ENCODE data around the gene CTDSPL.

Gene CTDSPL

GRCh38 chr3:37988931-37989525, 127.3 kb downstream of the CTDSPL start:
- DNase-seq (no peak), ATAC-seq (ENCODE audit: insufficient read depth, low read depth) (no peak)
- Histone ChIP-seq H2AFZ (ENCODE audit: low read depth, low read length) (no peak overlapping the region), H3K27ac (ENCODE audit: low read length) (no peak overlapping the region), H3K4me3 (ENCODE audit: low read depth in 1 of 2, low read length in 2 of 2) (no peak overlapping the region), H3K9me3 (ENCODE audit: insufficient read depth, low read length, severe bottlenecking) (no peaks in the 10 kb centered on the region), H3K36me3 (ENCODE audit: insufficient read depth, low read length) (peaks cover 9% of the 10 kb centered on the region), H3K4me2 (ENCODE audit: insufficient read depth, low read length) (no peak overlapping the region), H4K20me1 (ENCODE audit: insufficient read depth, low read length) (no peaks in the 10 kb centered on the region), H3K9ac (ENCODE audit: low read depth, low read length) (no peak overlapping the region), H3K4me1 (ENCODE audit: insufficient read depth, low read length) (peaks cover 10% of the 10 kb centered on the region), H3K27me3 (ENCODE audit: insufficient read depth, low read length, poor library complexity) (no peaks in the 10 kb centered on the region), H3K79me2 (ENCODE audit: insufficient read depth, low read length) (0 out of 2 replicates have a peak, but pooled peaks cover under 1% of the 10 kb centered on the region)
- no peak for TF ChIP-seq EZH2 (IDR thresholded peaks at IDR 0.05; ENCODE audit: borderline replicate concordance, low read depth, low read length, severe bottlenecking)
- TF ChIP-seq, protein P1, sequence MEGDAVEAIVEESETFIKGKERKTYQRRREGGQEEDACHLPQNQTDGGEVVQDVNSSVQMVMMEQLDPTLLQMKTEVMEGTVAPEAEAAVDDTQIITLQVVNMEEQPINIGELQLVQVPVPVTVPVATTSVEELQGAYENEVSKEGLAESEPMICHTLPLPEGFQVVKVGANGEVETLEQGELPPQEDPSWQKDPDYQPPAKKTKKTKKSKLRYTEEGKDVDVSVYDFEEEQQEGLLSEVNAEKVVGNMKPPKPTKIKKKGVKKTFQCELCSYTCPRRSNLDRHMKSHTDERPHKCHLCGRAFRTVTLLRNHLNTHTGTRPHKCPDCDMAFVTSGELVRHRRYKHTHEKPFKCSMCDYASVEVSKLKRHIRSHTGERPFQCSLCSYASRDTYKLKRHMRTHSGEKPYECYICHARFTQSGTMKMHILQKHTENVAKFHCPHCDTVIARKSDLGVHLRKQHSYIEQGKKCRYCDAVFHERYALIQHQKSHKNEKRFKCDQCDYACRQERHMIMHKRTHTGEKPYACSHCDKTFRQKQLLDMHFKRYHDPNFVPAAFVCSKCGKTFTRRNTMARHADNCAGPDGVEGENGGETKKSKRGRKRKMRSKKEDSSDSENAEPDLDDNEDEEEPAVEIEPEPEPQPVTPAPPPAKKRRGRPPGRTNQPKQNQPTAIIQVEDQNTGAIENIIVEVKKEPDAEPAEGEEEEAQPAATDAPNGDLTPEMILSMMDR (IDR thresholded peaks at IDR 0.05; ENCODE audit: borderline replicate concordance, extremely low read depth, low read length, poor library complexity, severe bottlenecking): no peak

- TF ChIP-seq, protein P1 (IDR thresholded peaks at IDR 0.05; ENCODE audit: borderline replicate concordance, extremely low read depth, low read length, poor library complexity, severe bottlenecking): no peak
- no peak for TF ChIP-seq EZH2 (IDR thresholded peaks at IDR 0.05; ENCODE audit: borderline replicate concordance, low read depth, low read length, severe bottlenecking)
- H3K4me1 ChIP-seq (ENCODE audit: insufficient read depth, low read length): peaks cover 15% of the 10 kb centered on the region
Measured at GRCh38 chr3:37989821-37990480, 128.3 kb downstream of the CTDSPL start.

GRCh38 chr3:37990527-37990926, 128.8 kb downstream of the CTDSPL start, which contains the start of gene VILL:
TSS of gene VILL (plus strand) at chr3:37990786. CDS start at chr3:37993673, 2,887 bp downstream.
- H3K27me3 ChIP-seq (ENCODE audit: insufficient read depth, low read length, poor library complexity): no peaks in the 10 kb centered on the region
- H3K36me3 ChIP-seq (ENCODE audit: insufficient read depth, low read length): peaks cover 4% of the 10 kb centered on the region
- TF ChIP-seq, protein P1 (IDR thresholded peaks at IDR 0.05; ENCODE audit: borderline replicate concordance, extremely low read depth, low read length, poor library complexity, severe bottlenecking): no peak
- no peak for TF ChIP-seq EZH2 (IDR thresholded peaks at IDR 0.05; ENCODE audit: borderline replicate concordance, low read depth, low read length, severe bottlenecking)
- no peak within 1 kb of the TSS for H3K4me3 ChIP-seq (ENCODE audit: low read depth in 1 of 2, low read length in 2 of 2)
- no peaks in the 10 kb centered on the region for H3K9me3 ChIP-seq (ENCODE audit: insufficient read depth, low read length, severe bottlenecking)
- peaks cover 21% of the 10 kb centered on the region for H3K4me1 ChIP-seq (ENCODE audit: insufficient read depth, low read length)
- DNase-seq (no peak), ATAC-seq (ENCODE audit: insufficient read depth, low read depth) (no peak)
- H3K4me2 ChIP-seq (ENCODE audit: insufficient read depth, low read length): no peak within 1 kb of the TSS
- no peak within 1 kb of the TSS for H3K27ac ChIP-seq (ENCODE audit: low read length)
- H4K20me1 ChIP-seq (ENCODE audit: insufficient read depth, low read length): no peaks in the 10 kb centered on the region
- H3K9ac ChIP-seq (ENCODE audit: low read depth, low read length): no peak within 1 kb of the TSS
- peaks cover 15% of the 10 kb centered on the region for H3K79me2 ChIP-seq (ENCODE audit: insufficient read depth, low read length)
- H2AFZ ChIP-seq (ENCODE audit: low read depth, low read length): no peak within 1 kb of the TSS

More at GRCh38 chr3:37989821-37990480, 128.3 kb downstream of the CTDSPL start:
- Histone ChIP-seq H3K36me3 (ENCODE audit: insufficient read depth, low read length) (peaks cover under 1% of the 10 kb centered on the region), H3K4me3 (ENCODE audit: low read depth in 1 of 2, low read length in 2 of 2) (no peak overlapping the region), H3K79me2 (ENCODE audit: insufficient read depth, low read length) (peaks cover 9% of the 10 kb centered on the region), H3K27me3 (ENCODE audit: insufficient read depth, low read length, poor library complexity) (no peaks in the 10 kb centered on the region), H2AFZ (ENCODE audit: low read depth, low read length) (no peak overlapping the region), H3K9ac (ENCODE audit: low read depth, low read length) (no peak overlapping the region), H4K20me1 (ENCODE audit: insufficient read depth, low read length) (no peaks in the 10 kb centered on the region), H3K9me3 (ENCODE audit: insufficient read depth, low read length, severe bottlenecking) (no peaks in the 10 kb centered on the region), H3K4me2 (ENCODE audit: insufficient read depth, low read length) (no peak overlapping the region), H3K27ac (ENCODE audit: low read length) (no peak overlapping the region)
- DNase-seq (no peak), ATAC-seq (ENCODE audit: insufficient read depth, low read depth) (no peak)
